ENCODE results near the gene CDK15.

DNA sequence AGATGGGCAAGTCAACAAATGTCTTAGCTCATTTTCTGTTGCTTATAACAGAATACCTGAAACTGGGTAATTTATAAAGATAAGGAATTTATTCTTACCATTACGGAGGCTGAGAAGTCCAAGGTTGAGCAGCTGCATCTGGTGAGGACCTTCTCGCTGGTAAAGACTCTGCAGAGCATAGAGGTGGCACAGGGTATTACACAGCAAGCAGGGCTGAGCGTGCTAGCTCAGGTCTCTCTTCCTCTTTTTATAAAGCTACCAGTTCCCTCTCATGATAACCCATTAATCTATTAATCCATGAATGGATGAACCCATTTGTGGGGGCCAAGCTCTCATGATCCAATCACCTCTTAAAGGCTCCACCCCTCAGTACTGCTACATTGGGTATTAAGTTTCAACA lies 109.1 kb downstream of the CDK15 start:
- no peak for TF ChIP-seq ARNT (IDR thresholded peaks at IDR 0.05)
- no peak for TF ChIP-seq ZNF384 (IDR thresholded peaks at IDR 0.05)
- no peak for TF ChIP-seq NFRKB (IDR thresholded peaks at IDR 0.05)
- TF ChIP-seq ELF4 (IDR thresholded peaks at IDR 0.05), result no peak
- no peak for TF ChIP-seq FOXA1 (IDR thresholded peaks at IDR 0.05)
- TF ChIP-seq BHLHE40 (IDR thresholded peaks at IDR 0.05; ENCODE audit: borderline replicate concordance), result no peak
- TF ChIP-seq TARDBP (IDR thresholded peaks at IDR 0.05), result no peak
- no peak for TF ChIP-seq SP1 (IDR thresholded peaks at IDR 0.05)
- TF ChIP-seq L3MBTL2 (conservative IDR thresholded peaks at IDR 0.05), result no peak
- TF ChIP-seq SUZ12 (IDR thresholded peaks at IDR 0.05), result no peak
- TF ChIP-seq FOXM1 (IDR thresholded peaks at IDR 0.05; ENCODE audit: borderline replicate concordance), result no peak
- TF ChIP-seq HDGF (IDR thresholded peaks at IDR 0.05; ENCODE audit: borderline replicate concordance), result no peak
- TF ChIP-seq FOXK2 (IDR thresholded peaks at IDR 0.05), result no peak
- no peak for TF ChIP-seq LEF1 (IDR thresholded peaks at IDR 0.05; ENCODE audit: borderline replicate concordance)
